ENCODE results near the gene LRRC32. TPM values are rescaled to one million over a fixed set of nuclear protein-coding genes. Genes with fewer than 3 reads are reported as not detected.

The LRRC32 gene
- total RNA-seq, 2 experiments from 2014 or later: 0.23 to 0.32 TPM

- H3K4me3 Mint-ChIP-seq: no peak overlapping the region
- H3K36me3 Mint-ChIP-seq (ENCODE audit: low read depth): no peaks in the 10 kb centered on the region
- ATAC-seq (no peak), DNase-seq (no peak)
- CTCF ChIA-PET: interaction anchor here (0.9 to 1.8 kb wide), 2 partner anchors 12 to 37 kb away, joined by 4 to 9 read pairs; no protein-coding TSS in a partner anchor
- H3K4me1 Mint-ChIP-seq (ENCODE audit: low read depth): peaks cover 29% of the 10 kb centered on the region
- H3K9me3 Mint-ChIP-seq (ENCODE audit: insufficient read depth): no peaks in the 10 kb centered on the region
- no peak overlapping the region for H3K27ac Mint-ChIP-seq
- peaks cover 5% of the 10 kb centered on the region for H3K27me3 Mint-ChIP-seq (ENCODE audit: low read depth)
- POLR2A ChIA-PET: no interaction called here
Measured at GRCh38 chr11:76685237-76685636, 14.7 kb upstream of the LRRC32 start.

GRCh38 chr11:76684516-76684915 lies 14.0 kb upstream of the LRRC32 start:
- no peak overlapping the region for H3K4me3 Mint-ChIP-seq
- H3K9me3 Mint-ChIP-seq (ENCODE audit: insufficient read depth): no peaks in the 10 kb centered on the region
- ChIA-PET POLR2A (no interaction called here), CTCF (interaction anchor here (0.9 kb wide), 1 partner anchor 12 kb away, joined by 4 read pairs; no protein-coding TSS in a partner anchor)
- H3K36me3 Mint-ChIP-seq (ENCODE audit: low read depth): no peaks in the 10 kb centered on the region
- no peak overlapping the region for H3K27ac Mint-ChIP-seq
- peaks cover 35% of the 10 kb centered on the region for H3K4me1 Mint-ChIP-seq (ENCODE audit: low read depth)
- ATAC-seq (no peak), DNase-seq (no peak)
- H3K27me3 Mint-ChIP-seq (ENCODE audit: low read depth): peaks cover 7% of the 10 kb centered on the region

- DNase-seq: no peak
- Mint-ChIP-seq H3K27ac (no peak overlapping the region), H3K9me3 (ENCODE audit: insufficient read depth) (no peaks in the 10 kb centered on the region), H3K4me3 (no peak overlapping the region), H3K36me3 (ENCODE audit: low read depth) (no peaks in the 10 kb centered on the region), H3K27me3 (ENCODE audit: low read depth) (peaks cover 10% of the 10 kb centered on the region), H3K4me1 (ENCODE audit: low read depth) (peaks cover 45% of the 10 kb centered on the region)
- ChIA-PET CTCF (interaction anchor here (0.8 to 1.1 kb wide), 2 partner anchors 54 to 119 kb away, joined by 3 read pairs; no protein-coding TSS in a partner anchor), POLR2A (no interaction called here)
- ATAC-seq: no peak
Measured at GRCh38 chr11:76683161-76684095, 12.9 kb upstream of the LRRC32 start.

- peaks cover 52% of the 10 kb centered on the region for H3K4me1 Mint-ChIP-seq (ENCODE audit: low read depth)
- H3K4me3 Mint-ChIP-seq: no peak overlapping the region
- no peak overlapping the region for H3K27ac Mint-ChIP-seq
- H3K9me3 Mint-ChIP-seq (ENCODE audit: insufficient read depth): no peaks in the 10 kb centered on the region
- ATAC-seq (no peak), DNase-seq (no peak)
- ChIA-PET CTCF (interaction anchor here (0.8 to 1.8 kb wide), 3 partner anchors 53 to 118 kb away, joined by 3 to 7 read pairs (median 3); no protein-coding TSS in a partner anchor), POLR2A (no interaction called here)
- H3K27me3 Mint-ChIP-seq (ENCODE audit: low read depth): peaks cover 12% of the 10 kb centered on the region
- H3K36me3 Mint-ChIP-seq (ENCODE audit: low read depth): no peaks in the 10 kb centered on the region
Measured at GRCh38 chr11:76682684-76683083, 12.1 kb upstream of the LRRC32 start.

- H3K4me1 Mint-ChIP-seq (ENCODE audit: low read depth): peaks cover 53% of the 10 kb centered on the region
- DNase-seq: no peak
- no peak overlapping the region for H3K27ac Mint-ChIP-seq
- POLR2A ChIA-PET: no interaction called here
- H3K36me3 Mint-ChIP-seq (ENCODE audit: low read depth): no peaks in the 10 kb centered on the region
- ATAC-seq: no peak
- H3K27me3 Mint-ChIP-seq (ENCODE audit: low read depth): peaks cover 12% of the 10 kb centered on the region
- H3K9me3 Mint-ChIP-seq (ENCODE audit: insufficient read depth): no peaks in the 10 kb centered on the region
- no peak overlapping the region for H3K4me3 Mint-ChIP-seq
- CTCF ChIA-PET: interaction anchor here (0.8 to 1.8 kb wide), 7 partner anchors 9 to 475 kb away, joined by 3 to 7 read pairs (median 3); no protein-coding TSS in a partner anchor
Measured at GRCh38 chr11:76682106-76682505, 11.6 kb upstream of the LRRC32 start.

GRCh38 chr11:76680518-76681425 lies 10.2 kb upstream of the LRRC32 start:
- peaks cover 53% of the 10 kb centered on the region for H3K4me1 Mint-ChIP-seq (ENCODE audit: low read depth)
- ChIA-PET POLR2A (no interaction called here), CTCF (interaction anchor here (0.6 to 1.8 kb wide), 13 partner anchors 8 to 473 kb away, joined by 3 to 7 read pairs (median 4); no protein-coding TSS in a partner anchor)
- no peaks in the 10 kb centered on the region for H3K36me3 Mint-ChIP-seq (ENCODE audit: low read depth)
- peak; percentile 81 for ATAC-seq
- H3K27me3 Mint-ChIP-seq (ENCODE audit: low read depth): peaks cover 12% of the 10 kb centered on the region
- H3K4me3 Mint-ChIP-seq: no peak overlapping the region
- peak; percentile 82 for DNase-seq
- no peaks in the 10 kb centered on the region for H3K9me3 Mint-ChIP-seq (ENCODE audit: insufficient read depth)
- H3K27ac Mint-ChIP-seq: no peak overlapping the region

GRCh38 chr11:76678321-76678720 lies 7.8 kb upstream of the LRRC32 start:
- no peaks in the 10 kb centered on the region for H3K36me3 Mint-ChIP-seq (ENCODE audit: low read depth)
- H3K9me3 Mint-ChIP-seq (ENCODE audit: insufficient read depth): no peaks in the 10 kb centered on the region
- H3K27ac Mint-ChIP-seq: peak overlapping the region; percentile 28
- DNase-seq: no peak
- no peak overlapping the region for H3K4me3 Mint-ChIP-seq
- ChIA-PET CTCF (interaction anchor here (1.0 to 1.8 kb wide), 6 partner anchors 8 to 471 kb away, joined by 3 to 9 read pairs (median 4); partner anchors contain the start of gene MYO7A), POLR2A (interaction anchor here (0.6 to 1.1 kb wide), 2 partner anchors 11 to 249 kb away, joined by 3 to 5 read pairs; no protein-coding TSS in a partner anchor)
- no peak for ATAC-seq
- peaks cover 51% of the 10 kb centered on the region for H3K4me1 Mint-ChIP-seq (ENCODE audit: low read depth)
- H3K27me3 Mint-ChIP-seq (ENCODE audit: low read depth): peaks cover 12% of the 10 kb centered on the region

- Mint-ChIP-seq H3K27ac (no peak overlapping the region), H3K4me3 (no peak overlapping the region), H3K9me3 (ENCODE audit: insufficient read depth) (no peaks in the 10 kb centered on the region), H3K4me1 (ENCODE audit: low read depth) (peaks cover 60% of the 10 kb centered on the region), H3K27me3 (ENCODE audit: low read depth) (peaks cover 12% of the 10 kb centered on the region), H3K36me3 (ENCODE audit: low read depth) (no peaks in the 10 kb centered on the region)
- POLR2A ChIA-PET: no interaction called here
- no peak for DNase-seq
- CTCF ChIA-PET: interaction anchor here (1.1 to 1.8 kb wide), 5 partner anchors 9 to 470 kb away, joined by 3 to 9 read pairs (median 4); no protein-coding TSS in a partner anchor
- ATAC-seq: no peak
Measured at GRCh38 chr11:76677458-76677765, 6.9 kb upstream of the LRRC32 start.

GRCh38 chr11:76676636-76677457 lies 6.3 kb upstream of the LRRC32 start:
- ChIA-PET POLR2A (no interaction called here), CTCF (interaction anchor here (1.4 kb wide), 1 partner anchor 45 kb away, joined by 3 read pairs; no protein-coding TSS in a partner anchor)
- Mint-ChIP-seq H3K4me3 (no peak overlapping the region), H3K27me3 (ENCODE audit: low read depth) (peaks cover 9% of the 10 kb centered on the region), H3K9me3 (ENCODE audit: insufficient read depth) (no peaks in the 10 kb centered on the region), H3K36me3 (ENCODE audit: low read depth) (no peaks in the 10 kb centered on the region), H3K27ac (no peak overlapping the region), H3K4me1 (ENCODE audit: low read depth) (peaks cover 65% of the 10 kb centered on the region)
- DNase-seq (no peak), ATAC-seq (no peak)

GRCh38 chr11:76674517-76675400 lies 4.2 kb upstream of the LRRC32 start:
- ATAC-seq (no peak), DNase-seq (no peak)
- H3K9me3 Mint-ChIP-seq (ENCODE audit: insufficient read depth): no peaks in the 10 kb centered on the region
- ChIA-PET CTCF (interaction anchor here (2.6 kb wide), 1 partner anchor 12 kb away, joined by 11 read pairs; no protein-coding TSS in a partner anchor), POLR2A (no interaction called here)
- no peaks in the 10 kb centered on the region for H3K36me3 Mint-ChIP-seq (ENCODE audit: low read depth)
- H3K4me3 Mint-ChIP-seq: no peak overlapping the region
- peaks cover 69% of the 10 kb centered on the region for H3K4me1 Mint-ChIP-seq (ENCODE audit: low read depth)
- peaks cover 14% of the 10 kb centered on the region for H3K27me3 Mint-ChIP-seq (ENCODE audit: low read depth)
- no peak overlapping the region for H3K27ac Mint-ChIP-seq

Measured in activated CD8-positive, alpha-beta T cell treated with anti-CD3 and anti-CD28 coated beads, Interleukin-2, amount 10 ng/mL, durations not matched to agents 7 days and 5 days (primary cell).